Effector CD8-positive, alpha-beta T cell (primary cell): ENCODE data around the gene CACUL1.

ENCODE experiments used
- DNase-seq: peaks from one replicate; lab custom pipeline; 2025; lab: John Stamatoyannopoulos, UW

The CACUL1 gene

GRCh38 chr10:118732245-118733165 lies 22.3 kb downstream of the CACUL1 start:
- no peak for DNase-seq

DNA sequence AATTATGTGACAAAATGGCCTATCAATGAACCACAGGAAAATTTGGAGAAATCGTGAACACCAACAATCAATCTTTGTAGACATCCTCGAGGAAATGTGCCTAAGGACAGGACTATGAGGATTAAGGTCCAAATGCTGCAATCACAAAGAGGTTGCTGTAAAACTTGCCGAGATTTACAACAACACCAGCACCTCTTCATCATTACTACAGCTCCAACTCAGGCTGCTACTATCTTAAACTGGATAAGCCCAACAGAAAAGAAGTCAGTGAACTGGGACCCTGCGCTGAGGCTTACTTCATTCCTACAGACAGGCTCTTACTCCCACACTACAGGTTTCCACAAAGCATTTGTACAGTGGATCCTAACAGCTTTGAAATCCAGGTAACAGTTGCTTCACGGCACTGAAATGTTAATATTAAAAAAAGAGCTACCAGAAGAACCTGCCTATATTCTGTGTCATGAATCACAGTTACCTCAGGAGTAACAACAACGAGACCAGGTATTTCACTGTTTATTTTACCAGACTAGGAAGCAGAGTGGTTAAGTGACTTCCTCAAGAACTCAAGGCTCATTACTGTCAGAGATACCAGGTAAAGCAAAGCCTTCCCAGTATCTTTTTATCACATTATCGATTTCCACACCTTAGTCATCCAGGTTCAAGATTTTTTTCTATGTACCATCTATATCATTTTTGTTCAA lies 23.9 kb downstream of the CACUL1 start:
- DNase-seq, result no peak

DNA sequence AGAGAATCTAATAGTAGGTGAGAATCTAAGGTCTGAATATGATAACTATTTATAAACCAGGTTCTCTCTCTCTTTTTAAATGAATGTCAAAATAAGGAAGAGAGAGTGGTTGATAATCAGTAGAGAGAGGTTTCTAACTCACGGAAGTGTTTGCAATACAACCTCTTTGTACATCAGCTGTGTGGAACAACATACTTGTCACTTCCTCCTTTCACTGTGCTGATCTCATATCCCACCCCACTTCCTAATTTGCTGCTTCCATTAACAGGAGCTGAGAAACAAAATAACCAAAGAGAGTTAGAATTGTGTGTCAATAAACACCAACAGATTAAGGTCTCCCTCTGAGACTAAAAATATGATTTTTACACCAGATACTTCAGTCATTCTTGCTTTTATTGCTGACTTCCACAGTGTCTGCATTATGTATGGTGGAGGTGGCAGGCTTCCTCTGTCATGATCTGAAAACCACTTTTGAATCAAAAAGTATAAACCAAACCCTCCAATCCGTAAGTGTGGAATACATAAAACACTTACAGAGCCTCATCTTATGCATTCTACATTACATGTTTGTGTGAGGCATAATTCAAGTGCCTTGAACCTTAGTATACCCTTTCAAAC lies 25.0 kb downstream of the CACUL1 start:
- DNase-seq, result no peak

GRCh38 chr10:118729200-118729599 lies 25.6 kb downstream of the CACUL1 start:
- DNase-seq, result no peak

- no peak for DNase-seq
Measured at GRCh38 chr10:118725886-118726500, 28.8 kb downstream of the CACUL1 start.

GRCh38 chr10:118723466-118723865 lies 31.3 kb downstream of the CACUL1 start:
- DNase-seq, result no peak

GRCh38 chr10:118721539-118721876 lies 33.3 kb downstream of the CACUL1 start:
- no peak for DNase-seq

- peak; percentile 46 for DNase-seq
Measured at GRCh38 chr10:118720685-118721538, 33.9 kb downstream of the CACUL1 start.

DNA sequence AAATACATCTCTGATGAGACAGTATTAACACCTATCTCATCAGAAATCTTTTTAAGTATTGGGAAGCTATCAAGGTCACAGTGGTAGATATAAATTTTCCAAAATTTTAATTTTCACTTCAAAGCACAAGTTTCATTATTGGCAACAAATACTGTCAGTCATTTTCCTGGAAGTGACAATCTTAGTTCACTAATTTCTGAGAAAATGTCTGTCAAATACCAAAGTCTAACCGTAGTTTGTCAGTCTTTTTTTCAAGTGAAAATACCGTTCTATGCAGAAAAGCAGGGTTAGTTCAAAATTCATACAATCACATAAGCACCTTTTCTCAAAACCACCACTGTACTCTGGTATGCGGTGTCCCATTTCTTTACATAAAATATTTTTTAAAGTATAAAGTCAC lies 40.4 kb downstream of the CACUL1 start:
- DNase-seq, result no peak

DNA sequence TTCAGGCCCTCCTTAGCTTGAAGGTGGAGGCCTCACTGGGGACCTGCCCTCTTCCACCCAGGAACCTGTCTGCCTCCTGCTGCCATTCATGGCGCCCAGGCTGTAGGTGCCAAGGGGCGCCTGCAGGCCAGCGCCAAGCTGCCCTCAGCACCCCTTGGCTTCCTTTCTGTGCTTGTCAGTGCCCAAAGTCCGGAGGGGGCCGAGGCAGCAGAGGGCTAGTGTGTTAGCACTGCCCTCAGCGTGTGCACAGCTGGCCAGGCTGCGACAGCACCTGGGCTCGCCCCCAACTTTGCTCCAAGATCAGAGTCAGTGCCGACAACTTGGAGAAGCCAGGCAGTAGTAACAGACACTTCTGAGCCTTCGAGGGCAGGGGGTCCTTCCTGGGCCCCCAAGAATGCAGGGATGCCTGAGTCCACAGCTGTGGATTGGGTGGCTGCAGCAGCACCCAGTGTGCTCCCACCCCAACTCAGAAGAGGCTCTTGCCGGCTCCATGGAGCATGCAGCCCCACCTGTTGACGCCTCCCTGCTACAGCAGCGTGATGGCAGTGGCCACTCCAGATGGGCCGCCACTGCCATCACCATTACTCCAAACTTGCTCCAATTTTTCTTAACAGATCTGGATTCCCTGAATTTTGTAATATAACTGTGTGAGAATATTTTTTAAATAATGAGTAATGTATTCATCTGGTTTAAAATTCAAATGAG lies 41.7 kb downstream of the CACUL1 start:
- DNase-seq, result no peak

DNA sequence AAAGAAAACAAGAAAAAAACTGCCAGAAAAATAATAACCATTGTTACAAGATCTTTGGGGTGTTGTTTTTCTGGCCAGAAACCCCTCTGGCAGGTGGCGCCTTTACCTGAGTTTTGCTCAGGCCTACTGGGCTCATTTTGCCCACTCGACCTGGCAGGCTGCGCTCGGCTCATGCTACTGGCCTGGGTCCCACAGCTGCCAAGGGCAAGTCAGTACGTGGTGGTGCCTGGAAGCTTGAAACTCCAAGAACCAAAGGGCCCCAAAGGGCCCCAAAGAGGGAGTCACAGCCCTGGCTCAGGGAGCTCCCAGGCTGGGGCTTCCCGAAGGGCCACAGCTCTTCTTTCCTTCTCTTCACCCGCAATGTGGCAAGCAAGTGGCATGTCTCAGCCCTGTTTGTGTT lies 42.7 kb downstream of the CACUL1 start:
- no peak for DNase-seq

- DNase-seq, result no peak
Measured at GRCh38 chr10:118710487-118710886, 44.3 kb downstream of the CACUL1 start.

- DNase-seq, result no peak
Measured at GRCh38 chr10:118708571-118708970, 46.2 kb downstream of the CACUL1 start.

DNA sequence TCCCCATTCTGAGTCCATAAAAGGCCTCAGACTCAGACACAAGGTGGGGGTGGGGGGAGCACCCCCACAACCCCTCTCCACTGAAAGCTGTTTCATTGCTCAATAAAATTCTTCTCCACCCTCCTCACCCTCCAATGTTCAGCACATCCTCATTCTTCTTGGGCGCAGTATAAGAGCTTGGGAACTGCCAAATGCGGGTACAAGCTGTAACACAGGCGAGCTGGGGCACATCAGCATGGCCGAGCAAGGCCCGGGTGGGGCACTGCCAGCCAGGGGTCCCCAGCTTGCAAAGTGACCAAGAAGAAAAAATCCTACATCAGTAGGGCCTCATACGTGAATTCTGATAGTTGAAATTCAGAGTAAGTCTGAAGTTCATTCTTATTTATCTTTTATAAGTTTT lies 50.1 kb downstream of the CACUL1 start:
- no peak for DNase-seq

DNA sequence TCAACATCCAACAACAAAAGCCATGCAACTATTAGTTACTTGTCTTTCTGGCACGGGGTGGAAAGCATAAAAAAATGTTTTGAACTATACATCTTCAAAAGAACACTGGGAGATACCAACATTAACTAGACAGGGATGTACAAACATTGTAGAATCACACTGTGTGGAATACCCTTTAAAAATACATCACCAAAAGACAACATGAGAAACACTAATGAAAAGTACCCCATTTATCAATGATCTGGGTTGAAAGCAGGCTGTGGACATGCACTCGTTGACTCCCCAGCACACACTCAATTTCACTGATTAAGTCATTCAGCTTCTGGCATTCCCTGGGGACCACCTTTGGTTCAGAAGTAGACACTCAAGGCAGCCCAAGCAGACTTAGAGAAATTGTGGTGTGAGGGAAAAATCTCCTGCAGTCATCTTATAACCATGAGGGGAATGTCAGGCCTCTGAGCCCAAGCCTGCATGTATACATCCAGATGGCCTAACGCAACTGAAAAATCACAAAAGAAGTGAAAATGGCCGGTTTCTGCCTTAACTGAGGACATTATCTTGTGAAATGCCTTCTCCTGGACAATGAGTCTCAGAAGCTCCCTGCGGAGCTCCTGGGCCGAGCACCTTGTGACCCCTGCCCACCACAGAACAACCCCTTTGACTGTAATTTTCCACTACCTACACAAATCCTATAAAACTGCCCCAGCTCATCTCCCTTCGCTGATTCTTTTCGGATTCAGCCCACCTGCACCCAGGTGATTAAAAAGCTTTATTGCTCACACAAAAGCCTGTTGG lies 53.0 kb downstream of the CACUL1 start:
- DNase-seq, result no peak

GRCh38 chr10:118698421-118698820 lies 56.3 kb downstream of the CACUL1 start:
- DNase-seq, result peak; percentile 67

GRCh38 chr10:118694848-118695247 lies 59.9 kb downstream of the CACUL1 start:
- no peak for DNase-seq

DNA sequence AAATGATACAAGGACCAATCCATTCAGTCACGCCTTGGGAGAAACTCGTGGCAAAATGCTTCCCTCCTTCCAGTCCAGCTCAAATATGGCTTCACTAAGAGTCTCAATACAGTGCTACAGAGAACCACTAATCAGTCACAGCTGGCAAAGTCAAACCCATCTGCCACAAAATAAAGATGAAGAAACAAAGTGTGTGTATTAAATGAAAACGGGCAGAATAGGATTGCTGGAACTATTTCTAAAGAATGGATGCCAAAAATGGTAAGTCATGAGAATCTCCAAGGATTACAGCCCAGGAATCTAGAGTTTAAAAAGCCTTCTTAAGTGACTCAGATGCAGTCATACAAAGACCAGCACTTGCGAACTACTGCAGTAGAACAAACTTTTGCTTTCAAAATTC lies 61.9 kb downstream of the CACUL1 start:
- no peak for DNase-seq

DNA sequence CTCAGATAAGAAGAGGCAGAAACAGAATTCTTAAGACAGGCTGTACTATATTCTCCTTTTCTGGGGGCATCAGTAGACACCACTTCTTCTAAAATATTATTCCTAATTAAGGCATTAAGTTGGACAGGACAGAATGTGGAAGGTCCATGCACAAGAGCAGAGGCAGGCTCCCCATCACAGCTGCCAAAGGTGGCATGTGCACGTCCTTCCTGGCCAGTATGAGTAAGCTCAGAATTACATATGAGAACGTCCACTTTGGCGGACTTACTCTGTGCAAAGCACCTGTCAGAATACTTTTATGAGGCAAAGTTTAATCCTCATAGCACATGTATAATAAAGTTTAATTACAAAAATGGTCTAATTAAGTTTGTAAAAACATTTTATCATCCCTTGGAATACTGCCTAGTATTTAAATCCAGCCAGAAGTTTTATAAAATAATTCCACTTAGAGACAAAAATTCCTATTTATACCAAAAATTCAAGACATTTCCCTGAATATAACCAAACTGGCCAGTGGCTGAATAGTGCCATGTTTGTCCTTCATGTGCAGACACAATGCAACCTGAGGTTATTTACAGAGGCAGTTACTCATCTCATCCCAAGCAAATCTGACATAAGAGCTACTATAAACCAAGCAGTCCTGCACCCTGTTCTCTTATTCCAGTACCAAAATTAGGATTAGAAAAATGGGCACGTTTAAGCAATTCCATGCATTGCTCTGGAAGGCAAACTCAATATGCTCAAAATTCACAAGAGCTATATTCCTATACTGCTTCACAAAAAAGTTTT lies 65.5 kb downstream of the CACUL1 start:
- no peak for DNase-seq
